DMS79 treated with DMSO at 0.1 percent for 48 hours (cell line): ENCODE data around the gene FAM53B.

Experiments
- DNase-seq: peaks from one replicate; lab custom pipeline; 2025; lab: John Stamatoyannopoulos, UW

The FAM53B gene

GRCh38 chr10:124609698-124610097 is 134.5 kb downstream of the FAM53B start:
- no peak for DNase-seq

- no peak for DNase-seq
These were observed 136.0 kb downstream of the FAM53B start for GRCh38 chr10:124608093-124608721.

GRCh38 chr10:124607693-124608092 is 136.5 kb downstream of the FAM53B start:
- no peak for DNase-seq

- no peak for DNase-seq
These were observed 137.4 kb downstream of the FAM53B start for GRCh38 chr10:124606822-124607221.

GRCh38 chr10:124605856-124606812 is 138.0 kb downstream of the FAM53B start:
- DNase-seq = no peak

- no peak for DNase-seq
These were observed 138.7 kb downstream of the FAM53B start for GRCh38 chr10:124605481-124605855.

- DNase-seq = no peak
These were observed 139.2 kb downstream of the FAM53B start for GRCh38 chr10:124605001-124605370.

- DNase-seq = no peak
These were observed 139.8 kb downstream of the FAM53B start for GRCh38 chr10:124604214-124605000.

- DNase-seq = no peak
These were observed 140.6 kb downstream of the FAM53B start for GRCh38 chr10:124603376-124604213.

GRCh38 chr10:124602646-124603365 is 141.4 kb downstream of the FAM53B start:
- no peak for DNase-seq

GRCh38 chr10:124602121-124602561 is 142.0 kb downstream of the FAM53B start:
- no peak for DNase-seq

- DNase-seq = no peak
These were observed 142.6 kb downstream of the FAM53B start for GRCh38 chr10:124601431-124602120.

GRCh38 chr10:124601016-124601415 is 143.2 kb downstream of the FAM53B start:
- no peak for DNase-seq

- no peak for DNase-seq
These were observed 143.9 kb downstream of the FAM53B start for GRCh38 chr10:124600051-124600880.

GRCh38 chr10:124599588-124600050 is 144.6 kb downstream of the FAM53B start:
- no peak for DNase-seq

GRCh38 chr10:124598773-124599587 is 145.2 kb downstream of the FAM53B start:
- DNase-seq = no peak

- DNase-seq = no peak
These were observed 146.0 kb downstream of the FAM53B start for GRCh38 chr10:124598196-124598595.

GRCh38 chr10:124597846-124598165 is 146.4 kb downstream of the FAM53B start:
- no peak for DNase-seq
